HG03135 (cell line): ENCODE measurements around the gene ARID5B.
"Not testable (repeated sequence)": the region's sequence is repeated elsewhere in the genome, so short reads cannot be mapped to it uniquely, and the experiment has no call there.

Experiments
- ATAC-seq: cut with Tn5 transposase; IDR thresholded peaks from one replicate; pipeline ENCODE4 v1.9.1; 2021; ENCODE audit warnings: mild to moderate bottlenecking, moderate library complexity; ENCODE audit not compliant: unreplicated experiment

The ARID5B gene, protein sequence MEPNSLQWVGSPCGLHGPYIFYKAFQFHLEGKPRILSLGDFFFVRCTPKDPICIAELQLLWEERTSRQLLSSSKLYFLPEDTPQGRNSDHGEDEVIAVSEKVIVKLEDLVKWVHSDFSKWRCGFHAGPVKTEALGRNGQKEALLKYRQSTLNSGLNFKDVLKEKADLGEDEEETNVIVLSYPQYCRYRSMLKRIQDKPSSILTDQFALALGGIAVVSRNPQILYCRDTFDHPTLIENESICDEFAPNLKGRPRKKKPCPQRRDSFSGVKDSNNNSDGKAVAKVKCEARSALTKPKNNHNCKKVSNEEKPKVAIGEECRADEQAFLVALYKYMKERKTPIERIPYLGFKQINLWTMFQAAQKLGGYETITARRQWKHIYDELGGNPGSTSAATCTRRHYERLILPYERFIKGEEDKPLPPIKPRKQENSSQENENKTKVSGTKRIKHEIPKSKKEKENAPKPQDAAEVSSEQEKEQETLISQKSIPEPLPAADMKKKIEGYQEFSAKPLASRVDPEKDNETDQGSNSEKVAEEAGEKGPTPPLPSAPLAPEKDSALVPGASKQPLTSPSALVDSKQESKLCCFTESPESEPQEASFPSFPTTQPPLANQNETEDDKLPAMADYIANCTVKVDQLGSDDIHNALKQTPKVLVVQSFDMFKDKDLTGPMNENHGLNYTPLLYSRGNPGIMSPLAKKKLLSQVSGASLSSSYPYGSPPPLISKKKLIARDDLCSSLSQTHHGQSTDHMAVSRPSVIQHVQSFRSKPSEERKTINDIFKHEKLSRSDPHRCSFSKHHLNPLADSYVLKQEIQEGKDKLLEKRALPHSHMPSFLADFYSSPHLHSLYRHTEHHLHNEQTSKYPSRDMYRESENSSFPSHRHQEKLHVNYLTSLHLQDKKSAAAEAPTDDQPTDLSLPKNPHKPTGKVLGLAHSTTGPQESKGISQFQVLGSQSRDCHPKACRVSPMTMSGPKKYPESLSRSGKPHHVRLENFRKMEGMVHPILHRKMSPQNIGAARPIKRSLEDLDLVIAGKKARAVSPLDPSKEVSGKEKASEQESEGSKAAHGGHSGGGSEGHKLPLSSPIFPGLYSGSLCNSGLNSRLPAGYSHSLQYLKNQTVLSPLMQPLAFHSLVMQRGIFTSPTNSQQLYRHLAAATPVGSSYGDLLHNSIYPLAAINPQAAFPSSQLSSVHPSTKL

GRCh38 chr10:61900829-61901792, at the start of gene ARID5B:
ARID5B (plus strand) TSS chr10:61901699; CDS start chr10:61901710, 11 bp downstream.
- no peak for ATAC-seq

GRCh38 chr10:61852261-61852660, 49.2 kb upstream of the ARID5B start:
- ATAC-seq: no peak

GRCh38 chr10:61855771-61856170, 45.7 kb upstream of the ARID5B start:
- ATAC-seq: no peak

DNA sequence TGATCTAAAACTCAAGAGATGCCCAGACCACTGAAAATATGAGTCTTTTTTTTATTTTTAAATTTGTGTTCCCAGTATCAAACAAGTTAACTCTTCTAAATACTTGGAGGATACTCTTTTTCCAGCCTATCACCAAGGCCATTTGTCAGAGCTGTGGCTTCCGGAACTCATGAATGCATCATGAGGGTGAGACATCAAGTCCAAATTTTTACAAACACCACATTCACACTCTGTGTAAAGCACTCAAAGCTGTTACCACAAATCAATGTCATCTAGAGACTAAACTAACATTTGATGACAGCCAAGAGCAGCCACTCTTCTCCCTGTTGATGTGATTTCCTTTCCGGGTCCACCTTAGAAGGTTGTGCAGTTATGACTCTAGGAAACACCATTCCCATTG, 43.8 kb upstream of the ARID5B start:
- no peak for ATAC-seq

DNA sequence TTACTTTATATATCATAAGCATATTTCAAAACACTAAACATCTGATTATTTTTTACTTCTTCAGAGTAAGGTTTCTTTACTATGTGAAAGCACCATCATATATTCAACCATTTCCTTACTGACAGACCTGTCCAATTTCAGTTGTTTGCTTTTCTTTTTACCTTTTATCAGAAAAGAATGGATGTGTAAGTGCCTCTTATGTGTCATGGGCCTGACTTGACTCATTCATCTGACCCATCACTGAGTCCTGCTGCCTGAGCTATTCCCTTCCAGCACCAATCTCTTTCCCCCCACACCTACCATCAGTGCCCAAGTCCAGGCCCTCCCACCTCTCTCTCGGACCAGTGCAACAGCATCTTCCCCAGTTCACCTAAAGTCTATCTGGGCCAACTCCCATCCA, 41.7 kb upstream of the ARID5B start:
- ATAC-seq: no peak

GRCh38 chr10:61860964-61861758, 40.3 kb upstream of the ARID5B start:
- no peak for ATAC-seq

GRCh38 chr10:61863981-61864380, 37.5 kb upstream of the ARID5B start:
- no peak for ATAC-seq

DNA sequence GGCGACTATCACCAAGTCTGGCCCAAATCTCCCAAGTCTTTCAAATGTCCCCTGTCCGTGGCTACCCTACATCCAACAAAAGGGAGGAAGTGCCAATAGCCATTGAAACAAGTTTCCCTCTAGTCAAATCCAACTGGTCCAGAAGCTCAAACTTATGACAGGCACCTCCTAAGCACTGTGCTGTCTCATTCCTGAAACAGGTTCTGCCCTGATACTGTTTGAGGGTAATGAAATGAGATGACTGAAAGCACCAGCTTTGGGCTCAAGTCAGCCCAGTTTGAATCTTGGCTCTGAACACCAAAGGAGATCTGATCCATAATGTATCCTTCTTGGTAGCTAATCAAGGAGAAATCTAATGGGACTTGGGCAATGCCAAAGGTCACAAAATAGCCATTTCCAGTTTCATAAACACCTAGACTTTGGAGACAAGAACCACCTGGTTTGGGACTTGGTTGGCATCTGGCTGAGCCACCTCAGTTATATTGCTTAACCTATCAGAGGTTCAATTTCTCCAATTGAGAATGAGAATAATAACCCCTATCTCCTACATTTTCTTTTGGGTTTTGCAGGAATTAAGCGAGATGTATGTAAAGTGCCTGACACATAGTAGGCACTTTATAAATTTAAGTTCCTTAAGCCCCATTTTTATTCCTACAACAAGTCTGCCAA, 34.7 kb upstream of the ARID5B start:
- no peak for ATAC-seq

DNA sequence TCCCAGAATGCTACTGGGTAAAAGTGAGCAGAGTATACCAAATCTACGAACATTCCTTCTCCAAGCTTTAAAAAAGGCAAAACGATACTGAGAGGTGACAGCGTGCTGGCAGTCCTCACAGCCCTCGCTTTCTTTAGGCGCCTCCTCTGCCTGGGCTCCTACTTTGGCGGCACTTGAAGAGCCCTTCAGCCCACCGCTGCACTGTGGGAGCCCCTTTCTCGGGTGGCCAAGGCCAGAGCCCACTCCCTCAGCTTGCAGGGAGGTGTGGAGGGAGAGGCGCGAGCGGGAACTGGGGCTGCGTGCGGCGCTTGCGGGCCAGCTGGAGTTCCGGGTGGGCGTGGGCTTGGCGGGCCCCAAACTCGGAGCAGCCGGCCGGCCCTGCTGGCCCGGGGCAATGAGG, 34.1 kb upstream of the ARID5B start:
- ATAC-seq: not testable (repeated sequence)

- ATAC-seq: not testable (repeated sequence)
Measured at GRCh38 chr10:61867817-61868216, 33.7 kb upstream of the ARID5B start.

GRCh38 chr10:61869041-61869675, 32.3 kb upstream of the ARID5B start:
- no peak for ATAC-seq

- no peak for ATAC-seq
Measured at GRCh38 chr10:61869774-61870525, 31.5 kb upstream of the ARID5B start.

- no peak for ATAC-seq
Measured at GRCh38 chr10:61870526-61870895, 31.0 kb upstream of the ARID5B start.

GRCh38 chr10:61871487-61871886, 30.0 kb upstream of the ARID5B start:
- ATAC-seq: no peak

DNA sequence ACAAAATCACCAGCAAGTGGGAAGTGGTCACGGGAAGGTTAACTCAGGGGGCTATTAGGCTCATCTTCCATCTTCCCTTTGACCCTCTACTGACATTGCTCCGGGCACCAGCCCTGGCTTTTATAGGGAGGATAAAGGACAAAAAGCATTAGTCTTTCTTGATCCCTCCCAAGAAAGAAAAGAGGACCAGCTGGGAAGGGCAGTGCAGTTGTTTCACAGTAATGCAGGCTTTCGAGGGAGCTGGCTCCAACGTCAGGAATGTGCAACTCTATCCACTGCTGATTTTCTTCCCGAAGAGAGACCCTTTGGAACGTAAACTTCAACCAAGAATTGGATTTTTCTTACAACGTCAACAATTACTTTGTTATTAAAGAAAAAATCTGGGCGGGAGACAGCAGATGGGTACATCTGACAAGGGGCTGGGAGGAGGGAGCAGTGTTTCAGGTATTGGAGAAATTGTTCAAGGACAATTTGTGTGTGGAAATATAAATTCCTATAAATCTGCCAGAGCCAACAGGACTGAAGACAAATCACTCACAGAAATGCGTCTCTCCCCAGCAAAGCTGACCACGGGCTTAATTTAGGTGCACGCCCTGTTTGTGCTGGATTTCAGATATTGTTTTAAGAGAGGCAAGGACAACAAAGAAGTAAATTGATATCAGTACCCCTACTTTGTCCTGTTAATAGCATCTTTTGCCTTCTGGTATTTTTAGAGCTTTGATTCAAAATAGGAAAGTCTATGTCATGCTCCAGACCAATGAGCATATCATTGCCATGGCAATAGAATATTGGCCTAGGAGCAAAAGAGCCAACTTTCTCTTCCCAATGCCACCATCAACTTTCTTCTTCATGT, 23.4 kb upstream of the ARID5B start:
- no peak for ATAC-seq

DNA sequence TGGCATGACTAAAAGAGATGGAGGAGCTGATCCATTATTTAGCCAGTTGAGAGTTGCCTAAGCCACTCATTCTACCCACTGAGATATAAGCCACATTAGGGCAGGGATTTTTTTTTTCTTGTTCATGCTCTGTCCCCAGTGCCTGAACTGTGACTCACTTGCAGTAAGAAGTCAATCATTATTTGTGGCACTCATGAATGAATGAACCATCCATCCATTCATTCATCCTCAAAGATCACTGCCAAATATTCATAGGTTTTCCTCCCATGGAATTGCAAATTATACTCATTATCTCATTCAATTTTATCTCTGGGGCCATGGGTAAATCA, 22.8 kb upstream of the ARID5B start:
- no peak for ATAC-seq
